D721Med (cell line): ENCODE data around the gene SPATS1.

Experiments
- DNase-seq: peaks from one replicate; pipeline ENCODE4 v3.0.0; 2011; ENCODE audit warnings: low spot score; ENCODE audit not compliant: insufficient read length
- FAIRE-seq: peaks from 2 replicates; lab custom pipeline; 2011; peaks lifted over from hg19 to GRCh38; lab: Jason Lieb, UNC
- CTCF ChIP-seq: IDR thresholded peaks from 2 replicates; pipeline ENCODE4 v1.5.1; 2012; ENCODE audit warnings: mild to moderate bottlenecking, control low read depth; ENCODE audit not compliant: insufficient read depth; ENCODE audit errors: missing control alignments

SPATS1 gene

GRCh38 chr6:44305200-44305725, 37.2 kb upstream of the SPATS1 start:
- DNase-seq (no peak), FAIRE-seq (no peak)
- no peak for TF ChIP-seq CTCF

- DNase-seq, result no peak
- FAIRE-seq, result no peak
- TF ChIP-seq CTCF, result no peak
These were observed 35.7 kb upstream of the SPATS1 start for GRCh38 chr6:44306710-44307109.

- FAIRE-seq, result no peak
- no peak for DNase-seq
- no peak for TF ChIP-seq CTCF
These were observed 35.2 kb upstream of the SPATS1 start for GRCh38 chr6:44307217-44307616.

GRCh38 chr6:44309092-44309491, 33.4 kb upstream of the SPATS1 start:
- FAIRE-seq (no peak), DNase-seq (no peak)
- TF ChIP-seq CTCF, result no peak

- FAIRE-seq, result no peak
- DNase-seq, result no peak
- no peak for TF ChIP-seq CTCF
These were observed 32.8 kb upstream of the SPATS1 start for GRCh38 chr6:44309631-44310030.

- DNase-seq (no peak), FAIRE-seq (no peak)
- no peak for TF ChIP-seq CTCF
These were observed 32.2 kb upstream of the SPATS1 start for GRCh38 chr6:44310241-44310640.

- FAIRE-seq (no peak), DNase-seq (no peak)
- no peak for TF ChIP-seq CTCF
These were observed 31.1 kb upstream of the SPATS1 start for GRCh38 chr6:44311304-44311703.
